T-helper 2 cell treated with Interferon-gamma antibody and Interleukin-4, amounts not matched to agents 5 μg/mL and 100 μg/mL, for 36 hours (primary cell): Measurements from ENCODE around the gene ZPBP.
A peak's percentile ranks its signal among the peaks of the same experiment; 100 is the strongest.
"Not testable (repeated sequence)": the region's sequence is repeated elsewhere in the genome, so short reads cannot be mapped to it uniquely, and the experiment has no call there.

Experiments
- DNase-seq: peaks from one replicate; pipeline ENCODE4 v3.0.0; 2021; ENCODE audit warnings: low spot score
- H3K27ac Mint-ChIP-seq: one replicate; pipeline ENCODE4 v1.8.0; 2021; ENCODE audit warnings: mild to moderate bottlenecking, mixed read lengths
- H3K27me3 Mint-ChIP-seq: one replicate; pipeline ENCODE4 v1.8.0; 2021; ENCODE audit warnings: low read depth, mixed read lengths
- H3K36me3 Mint-ChIP-seq: one replicate; pipeline ENCODE4 v1.8.0; 2021; ENCODE audit warnings: low read depth, mixed read lengths
- H3K4me1 Mint-ChIP-seq: one replicate; pipeline ENCODE4 v1.8.0; 2021; ENCODE audit warnings: low read depth, mixed read lengths
- H3K4me3 Mint-ChIP-seq: one replicate; pipeline ENCODE4 v1.8.0; 2022; ENCODE audit warnings: mild to moderate bottlenecking, moderate library complexity, mixed read lengths
- H3K9me3 Mint-ChIP-seq: one replicate; pipeline ENCODE4 v1.8.0; 2021; ENCODE audit warnings: mixed read lengths

Gene ZPBP

GRCh38 chr7:50085344-50085743 lies 7.7 kb downstream of the ZPBP start:
- Mint-ChIP-seq H3K36me3 (no peaks in the 10 kb centered on the region), H3K4me1 (no peaks in the 10 kb centered on the region), H3K9me3 (no peaks in the 10 kb centered on the region), H3K27me3 (peaks cover 43% of the 10 kb centered on the region), H3K4me3 (no peak overlapping the region), H3K27ac (no peak overlapping the region)
- DNase-seq: no peak

GRCh38 chr7:50073093-50073492 lies 20.0 kb downstream of the ZPBP start:
- H3K4me1 Mint-ChIP-seq: peaks cover 17% of the 10 kb centered on the region
- peaks cover 43% of the 10 kb centered on the region for H3K27me3 Mint-ChIP-seq
- H3K4me3 Mint-ChIP-seq: no peak overlapping the region
- H3K36me3 Mint-ChIP-seq: peaks cover 3% of the 10 kb centered on the region
- no peak for DNase-seq
- H3K9me3 Mint-ChIP-seq: peaks cover 27% of the 10 kb centered on the region
- H3K27ac Mint-ChIP-seq: no peak overlapping the region

GRCh38 chr7:50069613-50070012 lies 23.4 kb downstream of the ZPBP start:
- no peak for DNase-seq
- peaks cover 17% of the 10 kb centered on the region for H3K4me1 Mint-ChIP-seq
- peaks cover 11% of the 10 kb centered on the region for H3K27me3 Mint-ChIP-seq
- peaks cover 27% of the 10 kb centered on the region for H3K9me3 Mint-ChIP-seq
- peak overlapping the region; percentile 85 for H3K27ac Mint-ChIP-seq
- peaks cover 3% of the 10 kb centered on the region for H3K36me3 Mint-ChIP-seq
- H3K4me3 Mint-ChIP-seq: peak overlapping the region; percentile 91

- DNase-seq: peak; percentile 17
Observed at GRCh38 chr7:50068850-50069551, 24.0 kb downstream of the ZPBP start.

GRCh38 chr7:50068026-50068425 lies 25.0 kb downstream of the ZPBP start:
- H3K36me3 Mint-ChIP-seq: peaks cover 3% of the 10 kb centered on the region
- peaks cover under 1% of the 10 kb centered on the region for H3K27me3 Mint-ChIP-seq
- H3K4me3 Mint-ChIP-seq: peak overlapping the region; percentile 91
- DNase-seq: no peak
- H3K4me1 Mint-ChIP-seq: peaks cover 17% of the 10 kb centered on the region
- H3K9me3 Mint-ChIP-seq: peaks cover 19% of the 10 kb centered on the region
- H3K27ac Mint-ChIP-seq: no peak overlapping the region

More at GRCh38 chr7:50068850-50069551, 24.0 kb downstream of the ZPBP start:
- Mint-ChIP-seq H3K9me3 (peaks cover 23% of the 10 kb centered on the region), H3K4me1 (peaks cover 17% of the 10 kb centered on the region), H3K4me3 (peak overlapping the region; percentile 91), H3K27me3 (peaks cover 6% of the 10 kb centered on the region), H3K27ac (peak overlapping the region; percentile 85), H3K36me3 (peaks cover 3% of the 10 kb centered on the region)

GRCh38 chr7:50062951-50063350 lies 30.1 kb downstream of the ZPBP start:
- Mint-ChIP-seq H3K27me3 (peaks cover 15% of the 10 kb centered on the region), H3K36me3 (no peaks in the 10 kb centered on the region), H3K4me3 (no peak overlapping the region), H3K27ac (no peak overlapping the region), H3K9me3 (peaks cover 6% of the 10 kb centered on the region), H3K4me1 (no peaks in the 10 kb centered on the region)
- DNase-seq: no peak

GRCh38 chr7:50056131-50056530 lies 36.9 kb downstream of the ZPBP start:
- H3K27me3 Mint-ChIP-seq: peaks cover 39% of the 10 kb centered on the region
- no peak overlapping the region for H3K4me3 Mint-ChIP-seq
- no peaks in the 10 kb centered on the region for H3K4me1 Mint-ChIP-seq
- H3K36me3 Mint-ChIP-seq: no peaks in the 10 kb centered on the region
- no peak for DNase-seq
- H3K9me3 Mint-ChIP-seq: no peaks in the 10 kb centered on the region
- H3K27ac Mint-ChIP-seq: no peak overlapping the region

- Mint-ChIP-seq H3K4me1 (no peaks in the 10 kb centered on the region), H3K27me3 (peaks cover 11% of the 10 kb centered on the region), H3K9me3 (peaks cover 6% of the 10 kb centered on the region), H3K36me3 (no peaks in the 10 kb centered on the region), H3K27ac (no peak overlapping the region), H3K4me3 (no peak overlapping the region)
- no peak for DNase-seq
Observed at GRCh38 chr7:50047716-50048115, 45.3 kb downstream of the ZPBP start.

GRCh38 chr7:50041165-50041564 lies 51.9 kb downstream of the ZPBP start:
- H3K36me3 Mint-ChIP-seq, H3K9me3 Mint-ChIP-seq, H3K27me3 Mint-ChIP-seq, H3K27ac Mint-ChIP-seq, DNase-seq, H3K4me3 Mint-ChIP-seq, H3K4me1 Mint-ChIP-seq: not testable (repeated sequence)

GRCh38 chr7:50037086-50037485 lies 56.0 kb downstream of the ZPBP start:
- Mint-ChIP-seq H3K9me3 (no peaks in the 10 kb centered on the region), H3K27me3 (peaks cover 8% of the 10 kb centered on the region), H3K27ac (no peak overlapping the region), H3K36me3 (no peaks in the 10 kb centered on the region), H3K4me3 (no peak overlapping the region), H3K4me1 (no peaks in the 10 kb centered on the region)
- no peak for DNase-seq

- no peak overlapping the region for H3K27ac Mint-ChIP-seq
- DNase-seq: no peak
- peaks cover 11% of the 10 kb centered on the region for H3K27me3 Mint-ChIP-seq
- H3K4me1 Mint-ChIP-seq: no peaks in the 10 kb centered on the region
- H3K4me3 Mint-ChIP-seq: no peak overlapping the region
- H3K9me3 Mint-ChIP-seq: no peaks in the 10 kb centered on the region
- H3K36me3 Mint-ChIP-seq: no peaks in the 10 kb centered on the region
Observed at GRCh38 chr7:50022991-50023390, 70.1 kb downstream of the ZPBP start.

GRCh38 chr7:50022451-50022850 lies 70.6 kb downstream of the ZPBP start:
- no peaks in the 10 kb centered on the region for H3K36me3 Mint-ChIP-seq
- DNase-seq: no peak
- no peak overlapping the region for H3K4me3 Mint-ChIP-seq
- H3K27ac Mint-ChIP-seq: no peak overlapping the region
- peaks cover 8% of the 10 kb centered on the region for H3K27me3 Mint-ChIP-seq
- H3K9me3 Mint-ChIP-seq: no peaks in the 10 kb centered on the region
- H3K4me1 Mint-ChIP-seq: no peaks in the 10 kb centered on the region

- DNase-seq: no peak
- H3K4me1 Mint-ChIP-seq: no peaks in the 10 kb centered on the region
- H3K9me3 Mint-ChIP-seq: no peaks in the 10 kb centered on the region
- no peak overlapping the region for H3K27ac Mint-ChIP-seq
- peaks cover 3% of the 10 kb centered on the region for H3K27me3 Mint-ChIP-seq
- H3K36me3 Mint-ChIP-seq: no peaks in the 10 kb centered on the region
- H3K4me3 Mint-ChIP-seq: no peak overlapping the region
Observed at GRCh38 chr7:49995681-49996080, 97.4 kb downstream of the ZPBP start.

GRCh38 chr7:49986191-49986590 lies 106.9 kb downstream of the ZPBP start:
- Mint-ChIP-seq H3K36me3 (no peaks in the 10 kb centered on the region), H3K27me3 (no peaks in the 10 kb centered on the region), H3K9me3 (no peaks in the 10 kb centered on the region), H3K27ac (no peak overlapping the region), H3K4me3 (no peak overlapping the region), H3K4me1 (no peaks in the 10 kb centered on the region)
- DNase-seq: no peak

GRCh38 chr7:49980465-49980864 lies 112.6 kb downstream of the ZPBP start:
- Mint-ChIP-seq H3K27me3 (no peaks in the 10 kb centered on the region), H3K27ac (no peak overlapping the region), H3K4me3 (no peak overlapping the region), H3K9me3 (no peaks in the 10 kb centered on the region), H3K36me3 (no peaks in the 10 kb centered on the region), H3K4me1 (no peaks in the 10 kb centered on the region)
- no peak for DNase-seq
